ENCODE results near the gene CRIM1. TPM values are rescaled to one million over a fixed set of nuclear protein-coding genes. Genes with fewer than 3 reads are reported as not detected.
A peak's percentile ranks its signal among the peaks of the same experiment; 100 is the strongest.

The CRIM1 gene
- total and polyA plus RNA-seq, 2 donors (not counting 1 experiment from before 2014, with no cell fraction given), result 364 to 661 TPM

DNA sequence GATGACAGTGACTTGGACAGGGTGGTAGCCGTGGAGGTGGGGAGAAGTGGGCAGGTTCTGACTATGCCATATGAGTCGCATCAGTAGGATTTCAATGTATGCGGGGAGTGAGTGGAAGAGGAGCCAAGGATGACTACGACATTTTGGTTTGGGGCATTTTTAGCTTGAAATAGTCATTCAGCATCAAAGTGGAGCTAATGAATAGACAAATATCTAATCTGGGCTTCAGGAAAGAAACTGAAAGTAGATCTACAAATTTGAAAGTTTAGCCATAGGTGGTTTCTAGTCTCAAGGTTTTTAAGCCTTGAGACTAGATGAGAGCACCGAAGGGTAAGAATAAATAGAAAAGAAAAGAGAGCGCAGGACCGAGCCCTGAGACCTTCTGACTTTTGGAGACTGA, 184.1 kb downstream of the CRIM1 start:
- no peak overlapping the region for H3K4me2 ChIP-seq (ENCODE audit: extremely low read depth, insufficient read depth, low read length)
- H3K27me3 ChIP-seq (ENCODE audit: control insufficient read depth, insufficient read depth, low read length), result no peaks in the 10 kb centered on the region
- no peak overlapping the region for H2AFZ ChIP-seq (ENCODE audit: low read length)
- no peaks in the 10 kb centered on the region for H4K20me1 ChIP-seq (ENCODE audit: control insufficient read depth, extremely low read depth, insufficient read depth, low read length)
- no peak overlapping the region for H3K9ac ChIP-seq (ENCODE audit: insufficient read depth, low read length)
- H3K9me3 ChIP-seq (ENCODE audit: control insufficient read depth, insufficient read depth, low read depth, low read length), result no peaks in the 10 kb centered on the region
- H3K4me3 ChIP-seq (replicated peaks in 1 of 4; ENCODE audit: control extremely low read depth in 1 of 4, insufficient read depth in 1 of 4, low read depth in 3 of 4, low read length in 4 of 4), result no peak overlapping the region
- H3K4me1 ChIP-seq (ENCODE audit: control insufficient read depth, extremely low read depth, insufficient read depth, low read length), result peaks cover 10% of the 10 kb centered on the region
- no peak for TF ChIP-seq EZH2 (IDR thresholded peaks at IDR 0.05; ENCODE audit: low read length, missing control alignments)
- TF ChIP-seq, protein P1, sequence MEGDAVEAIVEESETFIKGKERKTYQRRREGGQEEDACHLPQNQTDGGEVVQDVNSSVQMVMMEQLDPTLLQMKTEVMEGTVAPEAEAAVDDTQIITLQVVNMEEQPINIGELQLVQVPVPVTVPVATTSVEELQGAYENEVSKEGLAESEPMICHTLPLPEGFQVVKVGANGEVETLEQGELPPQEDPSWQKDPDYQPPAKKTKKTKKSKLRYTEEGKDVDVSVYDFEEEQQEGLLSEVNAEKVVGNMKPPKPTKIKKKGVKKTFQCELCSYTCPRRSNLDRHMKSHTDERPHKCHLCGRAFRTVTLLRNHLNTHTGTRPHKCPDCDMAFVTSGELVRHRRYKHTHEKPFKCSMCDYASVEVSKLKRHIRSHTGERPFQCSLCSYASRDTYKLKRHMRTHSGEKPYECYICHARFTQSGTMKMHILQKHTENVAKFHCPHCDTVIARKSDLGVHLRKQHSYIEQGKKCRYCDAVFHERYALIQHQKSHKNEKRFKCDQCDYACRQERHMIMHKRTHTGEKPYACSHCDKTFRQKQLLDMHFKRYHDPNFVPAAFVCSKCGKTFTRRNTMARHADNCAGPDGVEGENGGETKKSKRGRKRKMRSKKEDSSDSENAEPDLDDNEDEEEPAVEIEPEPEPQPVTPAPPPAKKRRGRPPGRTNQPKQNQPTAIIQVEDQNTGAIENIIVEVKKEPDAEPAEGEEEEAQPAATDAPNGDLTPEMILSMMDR (conservative IDR thresholded peaks at IDR 0.05 in 1 of 2, IDR thresholded peaks at IDR 0.05 in 1 of 2; ENCODE audit: low read depth in 1 of 2, low read length in 2 of 2), result no peak
- H3K36me3 ChIP-seq (ENCODE audit: control insufficient read depth, insufficient read depth, low read length), result peaks cover 35% of the 10 kb centered on the region
- H3K27ac ChIP-seq (ENCODE audit: insufficient read depth, low read length), result peak overlapping the region; percentile 11
- peak in 1 of 2 donors; percentile 48 for DNase-seq (ENCODE audit: low read depth in 2 of 2)
- peaks cover 2% of the 10 kb centered on the region for H3K79me2 ChIP-seq (ENCODE audit: control insufficient read depth, insufficient read depth, low read length)

- TF ChIP-seq, protein P1 (conservative IDR thresholded peaks at IDR 0.05 in 1 of 2, IDR thresholded peaks at IDR 0.05 in 1 of 2; ENCODE audit: low read depth in 1 of 2, low read length in 2 of 2), result no peak
- no peak for TF ChIP-seq EZH2 (IDR thresholded peaks at IDR 0.05; ENCODE audit: low read length, missing control alignments)
- Histone ChIP-seq H3K4me1 (ENCODE audit: control insufficient read depth, extremely low read depth, insufficient read depth, low read length) (peaks cover 10% of the 10 kb centered on the region), H3K27me3 (ENCODE audit: control insufficient read depth, insufficient read depth, low read length) (no peaks in the 10 kb centered on the region), H3K9ac (ENCODE audit: insufficient read depth, low read length) (no peak overlapping the region), H3K27ac (ENCODE audit: insufficient read depth, low read length) (no peak overlapping the region), H3K36me3 (ENCODE audit: control insufficient read depth, insufficient read depth, low read length) (peaks cover 35% of the 10 kb centered on the region), H4K20me1 (ENCODE audit: control insufficient read depth, extremely low read depth, insufficient read depth, low read length) (no peaks in the 10 kb centered on the region), H3K4me2 (ENCODE audit: extremely low read depth, insufficient read depth, low read length) (no peak overlapping the region), H3K9me3 (ENCODE audit: control insufficient read depth, insufficient read depth, low read depth, low read length) (no peaks in the 10 kb centered on the region), H3K4me3 (replicated peaks in 1 of 4; ENCODE audit: control extremely low read depth in 1 of 4, insufficient read depth in 1 of 4, low read depth in 3 of 4, low read length in 4 of 4) (no peak overlapping the region), H3K79me2 (ENCODE audit: control insufficient read depth, insufficient read depth, low read length) (peaks cover 2% of the 10 kb centered on the region), H2AFZ (ENCODE audit: low read length) (no peak overlapping the region)
- DNase-seq (ENCODE audit: low read depth in 2 of 2), result no peak
These were observed 185.6 kb downstream of the CRIM1 start for GRCh38 chr2:36540986-36541754.

GRCh38 chr2:36541891-36542595, 186.5 kb downstream of the CRIM1 start:
- H3K4me2 ChIP-seq (ENCODE audit: extremely low read depth, insufficient read depth, low read length), result no peak overlapping the region
- no peaks in the 10 kb centered on the region for H4K20me1 ChIP-seq (ENCODE audit: control insufficient read depth, extremely low read depth, insufficient read depth, low read length)
- peak overlapping the region; percentile 7 for H3K27ac ChIP-seq (ENCODE audit: insufficient read depth, low read length)
- no peaks in the 10 kb centered on the region for H3K27me3 ChIP-seq (ENCODE audit: control insufficient read depth, insufficient read depth, low read length)
- peak in 1 of 2 donors; percentile 32 for DNase-seq (ENCODE audit: low read depth in 2 of 2)
- TF ChIP-seq EZH2 (IDR thresholded peaks at IDR 0.05; ENCODE audit: low read length, missing control alignments), result no peak
- TF ChIP-seq, protein P1 (conservative IDR thresholded peaks at IDR 0.05 in 1 of 2, IDR thresholded peaks at IDR 0.05 in 1 of 2; ENCODE audit: low read depth in 1 of 2, low read length in 2 of 2), result no peak
- no peak overlapping the region for H3K9ac ChIP-seq (ENCODE audit: insufficient read depth, low read length)
- H3K4me1 ChIP-seq (ENCODE audit: control insufficient read depth, extremely low read depth, insufficient read depth, low read length), result peaks cover 10% of the 10 kb centered on the region
- no peak overlapping the region for H2AFZ ChIP-seq (ENCODE audit: low read length)
- H3K4me3 ChIP-seq (replicated peaks in 1 of 4; ENCODE audit: control extremely low read depth in 1 of 4, insufficient read depth in 1 of 4, low read depth in 3 of 4, low read length in 4 of 4), result no peak overlapping the region
- peaks cover 33% of the 10 kb centered on the region for H3K36me3 ChIP-seq (ENCODE audit: control insufficient read depth, insufficient read depth, low read length)
- peaks cover 2% of the 10 kb centered on the region for H3K79me2 ChIP-seq (ENCODE audit: control insufficient read depth, insufficient read depth, low read length)
- no peaks in the 10 kb centered on the region for H3K9me3 ChIP-seq (ENCODE audit: control insufficient read depth, insufficient read depth, low read depth, low read length)

Data from fibroblast of lung (primary cell).